IPS-NIHi11 (cell line): Measurements from ENCODE around the gene RHOBTB1.
"Not testable (repeated sequence)": the region's sequence is repeated elsewhere in the genome, so short reads cannot be mapped to it uniquely, and the experiment has no call there.

Experiments used
- DNase-seq: peaks from one replicate; pipeline ENCODE4 v3.0.0; 2012; ENCODE audit warnings: mixed read lengths, low spot score

The RHOBTB1 gene

DNA sequence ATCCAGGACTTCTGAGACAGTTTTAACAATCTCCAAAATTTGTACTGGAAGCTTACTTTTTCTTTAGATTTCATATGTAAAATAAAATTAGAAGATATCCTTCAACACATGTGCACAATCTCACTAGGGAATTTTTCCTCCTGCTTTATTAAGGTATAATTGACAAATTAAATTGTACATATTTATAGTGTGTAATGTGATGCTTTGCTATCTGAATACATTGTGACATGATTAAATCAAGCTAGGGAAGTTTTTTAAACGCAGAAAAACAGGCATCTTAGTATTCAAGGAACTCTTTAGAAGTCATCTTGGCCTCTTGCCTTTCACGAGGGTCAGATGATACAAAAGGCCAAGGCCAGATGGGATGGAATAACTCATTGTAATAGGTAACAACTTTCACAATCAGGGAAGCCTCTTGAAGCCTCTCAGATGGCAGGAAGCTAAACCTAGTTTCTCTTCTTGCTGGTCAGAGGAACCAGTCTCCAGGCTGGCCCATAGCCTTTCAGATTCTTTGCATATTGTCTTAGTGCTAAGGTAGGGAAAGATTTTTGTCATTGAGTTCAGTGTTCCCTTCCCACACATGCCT is 78.7 kb downstream of the RHOBTB1 start:
- DNase-seq: no peak

DNA sequence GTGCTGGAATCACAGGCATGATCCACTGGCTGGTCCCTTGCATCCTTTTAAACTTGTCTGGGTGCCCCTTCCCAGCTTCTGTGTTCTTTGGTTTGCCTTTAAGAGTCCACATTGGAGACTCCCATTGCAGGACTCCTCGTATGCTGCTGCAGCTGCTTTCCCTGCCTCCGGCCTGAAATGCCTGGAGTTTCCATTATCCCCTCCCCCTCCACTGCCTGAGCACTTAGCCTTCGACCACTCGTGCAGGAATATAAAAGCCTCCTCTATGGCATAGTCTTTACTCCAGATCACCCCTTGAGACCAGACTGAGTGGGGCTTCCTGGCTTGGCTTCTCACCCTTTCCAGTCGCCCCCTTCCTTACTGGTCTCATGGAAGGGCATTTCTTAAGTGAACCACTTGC is 80.2 kb downstream of the RHOBTB1 start:
- peak; percentile 35 for DNase-seq

DNA sequence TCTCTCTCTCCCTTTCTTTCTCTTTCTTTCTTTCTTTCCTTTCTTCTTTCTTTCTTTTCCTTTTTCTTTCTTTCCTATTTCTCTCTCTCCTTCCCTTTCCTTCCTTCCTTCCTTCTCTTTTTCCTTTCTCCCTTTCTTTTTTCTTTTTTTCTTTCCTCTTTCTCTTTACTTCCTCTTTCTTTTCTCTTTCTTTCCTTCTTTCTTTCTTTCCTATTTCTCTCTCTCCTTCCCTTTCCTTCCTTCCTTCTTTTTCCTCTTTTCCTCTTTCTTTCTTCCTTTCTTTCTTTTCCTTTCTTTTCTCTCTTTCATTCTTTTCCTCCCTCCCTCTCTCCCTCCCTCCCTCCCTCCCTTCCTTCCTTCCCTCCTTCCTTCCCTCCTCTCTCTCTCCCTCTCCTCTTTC is 81.5 kb downstream of the RHOBTB1 start:
- no peak for DNase-seq

DNA sequence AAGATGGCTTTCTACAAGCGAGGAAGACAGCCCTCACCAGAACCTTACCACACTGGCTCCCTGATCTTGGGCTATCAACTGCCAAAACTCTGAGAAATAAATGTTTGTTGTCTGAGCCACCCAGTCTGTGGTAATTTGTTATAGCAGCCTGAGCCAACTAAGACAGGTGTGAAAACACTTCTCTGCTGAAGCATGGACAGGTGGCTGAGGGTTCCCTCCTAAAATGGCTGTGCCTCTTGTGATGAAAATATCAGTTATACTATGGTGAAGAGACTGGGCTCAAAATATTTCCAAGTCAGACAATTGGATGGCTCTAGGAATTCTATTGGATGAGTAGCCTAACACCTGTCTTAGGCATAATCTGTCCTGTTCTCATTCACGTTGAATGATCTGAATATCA is 87.6 kb downstream of the RHOBTB1 start:
- DNase-seq: no peak

DNA sequence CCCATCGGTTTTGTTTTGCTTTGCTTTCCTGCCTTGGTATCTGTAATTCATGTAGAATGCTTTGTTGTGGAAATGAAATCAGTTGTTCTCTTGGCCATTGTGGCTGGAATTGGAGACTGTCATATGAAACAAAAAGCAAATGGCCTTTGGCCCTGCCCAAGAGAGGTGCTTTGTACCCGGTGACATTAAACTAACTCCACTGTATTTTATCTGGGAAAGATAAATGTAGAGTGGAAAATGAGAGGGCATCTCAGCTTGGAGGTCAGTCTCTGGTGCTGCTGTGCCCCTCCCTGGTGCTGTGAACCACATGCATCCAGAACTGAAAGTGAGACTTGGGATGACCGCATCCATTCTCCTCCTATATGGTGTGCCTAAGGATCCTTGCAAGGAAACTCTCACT is 90.3 kb downstream of the RHOBTB1 start:
- no peak for DNase-seq

DNA sequence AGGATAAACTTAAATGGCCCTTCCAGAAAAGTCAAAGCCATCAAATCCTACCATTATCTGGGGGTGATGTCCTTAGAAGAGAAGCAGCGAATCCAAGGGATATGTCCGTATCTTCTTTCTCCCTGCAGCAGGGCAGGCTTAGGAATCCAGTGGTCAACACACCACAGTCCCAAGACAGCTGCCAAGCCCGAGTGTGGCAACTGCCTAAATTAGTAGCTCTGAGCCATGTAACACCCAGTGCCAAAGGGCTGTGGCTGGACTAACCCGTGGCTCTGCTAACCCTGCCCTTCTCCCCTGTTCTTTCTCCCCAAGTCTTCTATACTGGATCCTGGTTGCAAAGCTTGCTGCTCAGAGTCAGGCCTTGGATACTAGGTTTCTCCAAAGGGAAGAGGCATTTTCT is 90.9 kb downstream of the RHOBTB1 start:
- DNase-seq: no peak

DNA sequence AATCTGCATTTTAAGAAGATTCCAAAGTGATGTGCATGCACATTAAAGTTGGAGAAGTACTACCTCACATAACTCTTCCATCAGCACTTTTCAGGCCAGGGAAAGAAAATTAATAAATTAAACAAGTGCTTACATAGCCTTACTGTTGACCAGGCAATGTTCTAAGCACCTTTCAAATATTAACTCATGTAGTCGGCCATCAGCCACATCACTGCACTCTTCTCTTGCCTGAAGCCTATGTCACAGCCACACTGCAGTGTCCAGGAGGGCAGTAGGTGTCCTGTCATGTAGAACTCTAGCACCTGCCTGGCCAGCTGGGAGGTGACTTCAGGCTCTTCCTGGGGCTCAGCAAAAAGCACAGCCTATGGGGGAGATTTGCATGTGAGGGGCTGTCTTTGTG is 94.2 kb downstream of the RHOBTB1 start:
- DNase-seq: no peak

DNA sequence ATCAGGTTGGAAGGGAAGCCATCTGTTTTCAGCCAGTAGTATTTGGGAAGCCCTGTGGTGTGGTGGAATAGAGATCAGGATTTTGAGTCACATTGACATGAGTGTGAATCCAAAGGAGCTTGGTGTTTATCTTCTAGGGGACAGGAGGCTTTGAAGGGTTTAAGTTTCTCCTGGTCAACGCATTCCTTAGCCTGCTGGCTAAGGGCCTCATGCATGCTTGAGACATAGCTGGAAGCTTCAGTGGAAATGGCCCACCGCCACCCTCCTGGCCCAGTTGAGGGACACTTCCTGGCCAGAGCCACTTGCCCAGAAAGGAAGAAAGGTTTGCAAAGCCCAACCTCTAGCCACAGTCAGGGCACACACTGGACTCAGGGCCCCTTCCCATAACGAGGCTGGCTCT is 94.8 kb downstream of the RHOBTB1 start:
- DNase-seq: no peak

DNA sequence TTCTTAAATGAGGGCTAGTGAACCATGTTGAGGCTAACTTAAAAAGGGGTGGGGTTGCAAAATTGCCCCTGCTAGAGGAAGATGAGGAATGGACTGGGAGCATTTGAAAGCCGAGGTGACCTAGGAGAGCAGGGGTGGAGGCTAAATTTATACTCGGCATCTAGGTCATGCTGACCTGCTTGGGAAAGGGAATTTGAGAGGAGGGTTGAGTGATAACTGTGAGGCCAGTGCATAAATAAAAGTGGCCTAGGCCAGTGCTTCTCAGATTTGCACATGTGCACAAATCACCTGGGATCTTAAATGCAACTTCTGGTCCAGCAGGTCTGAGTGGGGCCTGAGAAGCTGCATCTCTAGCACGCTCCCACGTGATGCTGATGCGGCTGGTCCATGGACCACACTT is 95.3 kb downstream of the RHOBTB1 start:
- no peak for DNase-seq

DNA sequence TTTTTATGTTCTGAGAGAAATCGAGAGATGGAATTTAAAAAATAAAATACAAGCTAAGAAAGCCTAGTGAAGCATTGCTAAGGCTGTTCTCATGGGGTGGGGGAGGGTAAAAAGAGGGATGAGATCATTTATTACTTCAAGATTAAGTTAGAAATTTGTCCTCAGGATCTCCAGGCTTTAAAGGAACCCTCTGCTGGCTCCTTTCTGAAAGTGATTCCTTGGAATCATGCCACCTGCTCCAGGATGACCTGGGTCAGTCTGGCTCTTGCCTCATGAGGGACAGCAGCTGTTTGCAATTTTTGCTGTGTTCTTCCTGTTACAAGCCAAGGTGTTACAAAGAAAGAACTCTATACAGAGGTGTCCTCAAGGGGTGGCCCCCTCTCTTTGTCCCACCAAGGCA is 95.9 kb downstream of the RHOBTB1 start:
- no peak for DNase-seq

DNA sequence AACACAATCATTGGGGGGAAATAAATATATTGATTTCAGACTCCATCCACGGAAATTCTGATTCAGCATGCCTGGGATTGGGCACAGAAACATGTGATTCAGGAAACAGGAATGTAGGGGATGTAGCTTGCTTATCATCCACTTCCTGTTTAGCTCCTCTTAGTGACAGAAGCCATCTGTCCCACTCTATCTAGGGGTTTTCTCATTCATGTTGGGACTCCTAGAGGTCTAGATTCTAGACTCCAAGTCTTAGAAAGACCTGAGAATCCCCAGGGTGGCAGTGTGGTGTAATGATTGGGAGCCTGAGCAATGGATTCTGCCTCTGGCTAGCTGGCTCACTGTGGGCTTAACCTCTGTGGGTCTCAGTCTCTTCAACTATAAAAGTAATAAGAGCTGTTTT is 97.8 kb downstream of the RHOBTB1 start:
- no peak for DNase-seq

DNA sequence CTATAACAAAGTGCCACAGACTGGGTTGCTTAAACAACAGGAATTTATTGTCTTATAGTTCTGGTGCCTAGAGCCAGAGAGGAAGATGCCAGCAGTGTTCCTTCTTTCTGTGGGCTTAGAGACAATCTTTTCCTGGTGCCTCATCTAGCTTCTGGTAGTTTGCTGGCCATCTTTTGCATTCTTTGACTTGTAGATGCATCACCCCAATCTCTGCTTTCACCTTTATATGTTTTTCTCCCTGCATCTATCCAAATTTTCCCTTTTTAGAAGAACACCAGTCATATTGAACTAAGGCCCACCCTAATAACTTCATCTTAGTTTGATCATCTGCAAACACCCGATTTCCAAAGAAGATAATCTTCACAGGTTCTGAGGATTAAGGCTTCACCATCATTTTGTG is 98.9 kb downstream of the RHOBTB1 start:
- no peak for DNase-seq

DNA sequence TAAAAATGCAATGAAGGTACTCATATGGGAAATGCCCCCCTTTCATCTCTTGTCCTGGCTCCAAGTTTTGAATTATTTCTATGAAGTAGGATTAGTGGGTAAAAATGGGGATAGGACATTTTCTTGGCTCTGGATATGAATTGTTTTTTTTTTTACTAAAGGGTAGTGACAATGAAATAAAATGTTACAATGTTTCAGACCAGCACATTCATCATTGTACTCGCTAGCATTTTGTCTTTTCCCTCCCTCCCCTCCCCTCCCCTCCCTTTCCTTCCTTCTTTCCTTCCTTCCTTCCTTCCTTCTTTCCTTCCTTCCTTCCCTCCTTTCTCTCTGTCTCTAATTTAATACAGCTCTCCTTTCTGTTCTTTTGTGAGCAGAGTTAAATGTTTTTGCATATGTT is 101.3 kb downstream of the RHOBTB1 start:
- DNase-seq: no peak

DNA sequence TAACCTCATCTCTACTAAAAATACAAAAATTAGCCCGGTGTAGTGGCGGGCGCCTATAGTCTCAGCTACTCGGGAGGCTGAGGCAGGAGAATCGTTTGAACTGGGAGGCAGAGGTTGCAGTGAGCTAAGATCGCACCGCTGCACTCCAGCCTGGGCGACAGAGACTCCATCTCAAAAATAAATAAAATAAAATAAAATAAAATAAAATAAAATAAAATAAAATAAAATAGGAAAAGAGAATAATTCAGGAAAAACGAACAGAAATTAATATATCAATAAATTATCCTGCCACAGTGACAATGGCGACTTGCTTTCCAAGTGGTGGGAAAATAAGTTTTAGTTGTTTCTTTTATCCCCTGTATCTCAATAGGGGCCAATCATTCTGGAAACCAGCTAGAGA is 102.8 kb downstream of the RHOBTB1 start:
- not testable (repeated sequence) for DNase-seq

DNA sequence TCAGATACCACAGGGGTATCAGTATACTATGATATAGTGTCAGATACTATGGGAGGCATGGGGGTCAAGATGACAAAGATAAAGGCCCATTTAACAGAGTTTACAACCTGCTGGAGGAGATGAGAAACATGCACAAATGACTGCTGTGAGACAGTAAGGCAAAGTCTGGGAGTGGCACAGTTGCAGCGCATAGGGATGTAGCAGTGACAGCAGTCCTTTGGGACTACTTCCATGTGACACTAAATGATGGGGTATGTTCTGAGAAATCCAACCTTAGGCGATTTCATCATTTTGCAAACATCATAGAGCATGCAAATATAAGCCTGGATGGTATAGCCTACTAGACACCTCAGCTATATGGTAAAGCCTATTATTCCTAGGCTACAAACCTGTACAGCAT is 108.9 kb downstream of the RHOBTB1 start:
- no peak for DNase-seq

DNA sequence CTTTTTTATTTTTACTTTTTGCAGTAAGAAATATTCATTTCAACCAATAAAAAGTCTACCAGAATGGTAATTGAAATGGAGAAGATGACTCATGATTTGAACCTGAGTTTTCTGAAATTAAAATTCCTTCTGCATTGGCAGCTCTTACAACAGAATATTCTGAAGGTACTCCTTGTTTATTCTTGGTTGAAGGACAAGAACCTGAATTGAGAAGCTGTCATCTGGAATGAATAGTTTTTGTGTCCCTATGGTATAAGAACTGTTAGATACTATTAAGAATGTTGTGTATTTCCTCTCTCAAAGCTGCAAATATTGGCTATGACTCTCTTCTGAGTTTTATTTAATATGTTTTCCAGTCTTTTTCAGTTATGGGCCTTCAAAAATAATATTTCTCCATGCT is 109.6 kb downstream of the RHOBTB1 start:
- DNase-seq: no peak

DNA sequence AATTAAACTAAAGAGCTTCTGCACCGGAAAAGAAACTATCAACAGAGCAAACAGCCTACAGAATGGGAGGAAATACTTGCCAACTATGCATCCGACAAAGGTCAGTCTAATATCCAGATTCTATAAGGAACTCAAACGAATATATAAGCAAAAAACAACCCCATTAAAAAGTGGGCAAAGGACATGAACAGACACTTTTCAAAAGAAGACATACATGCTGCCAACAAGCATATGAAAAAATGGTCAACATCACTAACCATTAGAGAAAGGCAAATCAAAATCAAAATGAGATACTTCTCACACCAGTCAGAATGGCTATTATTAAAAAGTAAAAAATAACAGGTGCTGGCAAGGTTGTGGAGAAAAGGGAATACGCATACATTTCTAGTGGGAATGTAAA is 111.8 kb downstream of the RHOBTB1 start:
- DNase-seq: not testable (repeated sequence)

DNA sequence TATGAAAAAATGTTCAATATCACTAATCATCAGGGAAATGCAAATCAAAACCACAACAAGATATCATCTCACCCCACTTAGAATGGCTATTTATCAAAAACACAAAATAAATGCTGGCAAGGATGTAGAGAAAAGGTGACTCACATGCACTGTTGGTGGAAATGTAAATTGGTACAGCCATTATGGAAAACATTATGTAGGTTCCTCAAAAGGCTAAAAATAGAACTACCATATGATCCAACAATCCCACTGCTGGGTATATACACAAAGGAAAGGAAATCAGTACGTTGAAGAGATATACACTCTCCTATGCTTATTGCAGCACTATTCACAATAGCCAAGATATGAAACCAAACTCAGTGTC is 115.5 kb downstream of the RHOBTB1 start:
- DNase-seq: no peak

DNA sequence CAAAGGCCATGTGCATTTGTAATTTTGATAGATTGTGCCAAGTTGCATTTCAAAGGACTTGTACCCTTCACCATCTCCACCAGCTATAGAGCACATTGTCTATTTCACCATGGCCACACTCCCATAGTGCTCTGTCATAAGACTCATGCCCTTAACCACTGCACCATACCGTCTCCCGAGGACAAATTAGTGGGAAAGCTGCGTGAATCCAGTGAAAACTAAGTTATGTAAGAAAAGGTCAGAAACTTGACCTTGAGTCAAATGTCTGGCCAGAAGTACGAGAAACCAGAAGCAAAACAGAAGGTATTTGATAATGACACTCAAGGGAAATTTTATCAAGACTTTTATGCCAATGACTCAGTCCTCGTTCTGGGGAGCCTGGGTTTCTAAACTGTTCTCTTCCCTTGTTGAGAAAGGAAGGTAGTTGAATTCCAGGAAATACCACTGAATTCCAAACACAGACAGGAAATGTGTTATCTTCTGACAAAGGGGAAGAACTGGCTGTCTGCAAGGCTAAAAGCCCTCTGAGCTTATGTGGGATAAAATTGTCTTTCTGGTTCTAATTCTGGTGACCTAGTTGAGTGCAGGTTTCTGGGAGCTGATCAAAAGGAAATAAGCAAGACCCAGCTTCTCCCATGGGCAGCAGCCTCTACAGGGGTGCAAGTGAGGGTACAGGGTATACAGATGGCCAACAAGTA is 116.0 kb downstream of the RHOBTB1 start:
- peak; percentile 38 for DNase-seq

DNA sequence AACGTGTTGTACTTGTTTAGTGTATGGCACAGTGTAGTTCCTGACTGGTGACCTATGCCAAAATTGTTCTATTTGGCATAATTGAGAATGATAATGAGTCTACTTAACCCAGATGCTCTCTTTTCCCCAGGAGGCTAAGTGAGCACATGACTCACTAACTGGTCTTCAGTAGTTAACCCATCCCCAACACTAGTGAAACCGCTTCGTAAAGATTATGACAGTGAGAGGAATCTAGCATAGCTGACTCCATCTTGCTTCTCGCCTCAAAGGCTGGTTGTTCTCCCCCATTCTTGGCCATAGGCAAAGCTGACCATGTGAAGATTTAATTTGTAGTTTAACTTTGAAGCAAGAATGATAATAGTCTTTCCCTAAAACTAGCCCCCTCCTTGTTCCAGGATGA is 118.5 kb downstream of the RHOBTB1 start:
- no peak for DNase-seq

DNA sequence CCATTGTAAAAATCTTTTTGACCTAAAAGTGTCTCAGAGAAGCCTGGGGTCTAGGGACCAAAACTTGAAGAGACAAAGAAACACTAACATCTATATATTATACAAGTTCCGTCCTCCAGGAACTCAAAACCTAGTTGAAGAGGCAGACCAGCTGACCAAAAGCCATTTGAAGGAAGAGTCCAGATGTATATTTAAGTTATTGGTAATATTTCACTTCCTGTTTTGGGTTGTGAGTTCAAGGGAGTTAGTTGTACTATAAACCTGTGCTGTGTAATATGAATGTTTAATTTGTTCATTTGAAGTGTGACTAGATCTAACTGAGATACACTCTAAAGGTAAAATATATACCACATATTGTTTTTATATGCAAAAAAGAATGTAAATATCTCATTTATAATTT is 120.7 kb downstream of the RHOBTB1 start:
- no peak for DNase-seq

DNA sequence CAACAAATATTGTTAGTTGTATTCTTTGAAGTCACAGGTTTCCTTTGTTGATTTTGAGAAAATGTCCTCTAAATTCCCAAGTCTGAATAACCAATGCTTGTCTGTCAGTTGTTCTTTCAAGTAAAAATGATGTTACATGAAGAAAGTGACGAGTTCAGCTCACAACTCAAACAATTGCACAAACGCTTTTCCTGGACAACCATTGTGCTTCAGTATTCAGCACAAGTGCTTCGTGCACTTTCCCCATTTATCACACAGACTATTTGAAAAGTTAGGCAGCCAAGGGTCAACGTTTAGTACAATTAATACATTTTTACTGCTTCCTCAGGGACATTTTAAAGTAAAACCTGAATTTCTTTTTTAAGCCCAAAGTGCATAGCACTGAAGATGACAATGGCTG is 121.2 kb downstream of the RHOBTB1 start:
- DNase-seq: no peak

DNA sequence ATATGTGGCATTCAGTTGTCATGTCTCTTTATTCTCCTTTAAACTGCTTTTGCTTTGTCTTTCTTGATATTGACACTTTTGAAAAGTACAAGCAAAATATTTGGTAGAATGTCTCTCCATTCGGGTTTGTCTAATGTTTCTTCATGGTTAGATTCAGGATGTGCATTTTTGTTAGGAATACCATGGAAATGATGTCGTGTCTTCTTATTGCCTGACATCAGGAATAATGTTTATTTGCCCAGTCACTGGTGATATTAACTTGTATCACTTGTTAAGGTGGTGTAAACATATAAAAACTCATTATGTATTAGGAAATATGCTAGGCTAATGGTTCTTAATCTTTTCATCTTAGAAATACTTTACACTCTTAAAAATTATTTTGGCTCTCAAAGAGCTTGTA is 122.3 kb downstream of the RHOBTB1 start:
- DNase-seq: no peak

DNA sequence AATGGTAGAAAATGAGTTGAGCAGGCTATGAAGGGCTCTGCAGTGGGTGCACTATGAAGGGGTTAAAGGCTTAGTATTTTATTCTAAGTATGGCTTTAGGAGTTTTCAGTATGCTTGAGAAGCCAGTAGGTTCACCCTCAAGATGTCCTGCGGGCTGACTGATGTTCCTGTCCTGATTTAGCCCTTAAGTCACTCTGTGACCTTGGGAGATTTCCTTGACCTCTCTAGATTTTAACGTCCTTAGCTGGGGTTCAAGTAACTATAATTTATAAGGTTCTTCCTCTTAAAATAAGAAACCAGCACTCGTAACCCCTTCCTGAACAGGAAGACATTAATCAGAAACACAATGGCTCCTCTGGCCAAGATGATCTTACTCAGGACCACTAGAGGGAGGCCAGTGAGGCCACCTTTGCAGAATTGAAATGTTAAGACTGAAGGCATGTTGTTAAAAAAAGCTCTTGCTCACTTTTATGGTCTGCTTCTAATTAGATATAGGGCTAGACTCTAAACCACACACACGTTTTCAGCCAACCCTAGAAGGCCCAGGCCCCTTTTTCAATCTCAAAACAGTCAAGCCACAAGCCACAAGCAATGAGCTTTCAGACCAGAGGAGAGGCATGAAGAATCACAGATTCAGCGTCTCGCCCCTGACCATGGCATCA is 123.8 kb downstream of the RHOBTB1 start:
- DNase-seq: no peak
